Activated CD4-positive, alpha-beta memory T cell treated with anti-CD3 and anti-CD28 coated beads for 36 hours (primary cell): ENCODE results near the gene TRIOBP. TPM values are rescaled to one million over a fixed set of nuclear protein-coding genes. Genes with fewer than 3 reads are reported as not detected.

Experiments used
- CTCF ChIA-PET: fragments of 350-600 bp; sonication (Branson Sonifier 250); formaldehyde crosslinking; loops from one replicate; lab custom pipeline; 2021; ENCODE audit warnings: antibody characterized with exemption, inconsistent platforms; lab: Charles Lee
- POLR2A ChIA-PET: fragments of 350-600 bp; sonication (Branson Sonifier 250); formaldehyde crosslinking; loops from one replicate; lab custom pipeline; 2021; ENCODE audit warnings: antibody characterized with exemption; lab: Charles Lee
- DNase-seq: peaks from one replicate; pipeline ENCODE4 v3.0.0-alpha.2; 2020
- H3K27ac Mint-ChIP-seq: one replicate; pipeline ENCODE4 v1.8.0; 2021; ENCODE audit warnings: mixed read lengths
- H3K27me3 Mint-ChIP-seq: one replicate; pipeline ENCODE4 v1.8.0; 2021; ENCODE audit warnings: mixed read lengths
- H3K36me3 Mint-ChIP-seq: one replicate; pipeline ENCODE4 v1.8.0; 2021; ENCODE audit warnings: mixed read lengths
- H3K4me1 Mint-ChIP-seq: one replicate; pipeline ENCODE4 v1.8.0; 2021; ENCODE audit warnings: low read depth, mixed read lengths
- H3K4me3 Mint-ChIP-seq: one replicate; pipeline ENCODE4 v1.8.0; 2021; ENCODE audit warnings: mild to moderate bottlenecking, mixed read lengths
- H3K9me3 Mint-ChIP-seq: one replicate; pipeline ENCODE4 v1.8.0; 2021; ENCODE audit warnings: mixed read lengths
- intact Hi-C: fragments of 100-400 bp; cut with micrococcal nuclease; formaldehyde crosslinking; loops from one replicate; pipeline ENCODE4 v1.15.1; 2023
- total RNA-seq, 2 experiments: library from RNA; stranded (reverse); gene quantifications; one replicate each; pipeline ENCODE4 v1.2.3, GENCODE V29; 2021

The TRIOBP gene
- total RNA-seq, 2 experiments from 2014 or later: 25.0 to 26.8 TPM

DNA sequence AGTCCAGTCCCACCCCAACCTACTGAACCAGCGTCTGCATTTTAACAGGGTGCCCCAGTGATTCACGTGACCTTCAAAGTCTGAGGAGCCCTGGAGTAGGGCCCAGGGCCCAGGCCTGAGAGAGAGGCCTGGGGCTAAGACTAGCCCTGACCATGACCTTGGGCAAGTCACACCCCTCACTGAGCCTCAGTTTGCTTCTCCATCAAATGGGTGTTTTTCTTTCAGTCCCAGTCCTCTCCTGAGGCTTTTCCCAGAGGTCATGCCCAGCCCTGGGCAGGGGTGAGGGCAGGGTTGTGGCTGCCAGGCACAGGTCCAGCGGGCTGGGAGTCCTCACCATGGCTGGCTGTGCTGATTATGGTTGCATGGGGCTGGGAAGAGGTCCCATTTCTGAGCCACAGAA lies 77.9 kb downstream of the TRIOBP start:
- Mint-ChIP-seq H3K9me3 (no peaks in the 10 kb centered on the region), H3K4me3 (no peak overlapping the region), H3K27me3 (no peaks in the 10 kb centered on the region), H3K36me3 (peaks cover 4% of the 10 kb centered on the region), H3K27ac (no peak overlapping the region), H3K4me1 (peaks cover 2% of the 10 kb centered on the region)
- intact Hi-C loops: no loop called here
- ChIA-PET CTCF (no interaction called here), POLR2A (no interaction called here)
- DNase-seq: no peak

DNA sequence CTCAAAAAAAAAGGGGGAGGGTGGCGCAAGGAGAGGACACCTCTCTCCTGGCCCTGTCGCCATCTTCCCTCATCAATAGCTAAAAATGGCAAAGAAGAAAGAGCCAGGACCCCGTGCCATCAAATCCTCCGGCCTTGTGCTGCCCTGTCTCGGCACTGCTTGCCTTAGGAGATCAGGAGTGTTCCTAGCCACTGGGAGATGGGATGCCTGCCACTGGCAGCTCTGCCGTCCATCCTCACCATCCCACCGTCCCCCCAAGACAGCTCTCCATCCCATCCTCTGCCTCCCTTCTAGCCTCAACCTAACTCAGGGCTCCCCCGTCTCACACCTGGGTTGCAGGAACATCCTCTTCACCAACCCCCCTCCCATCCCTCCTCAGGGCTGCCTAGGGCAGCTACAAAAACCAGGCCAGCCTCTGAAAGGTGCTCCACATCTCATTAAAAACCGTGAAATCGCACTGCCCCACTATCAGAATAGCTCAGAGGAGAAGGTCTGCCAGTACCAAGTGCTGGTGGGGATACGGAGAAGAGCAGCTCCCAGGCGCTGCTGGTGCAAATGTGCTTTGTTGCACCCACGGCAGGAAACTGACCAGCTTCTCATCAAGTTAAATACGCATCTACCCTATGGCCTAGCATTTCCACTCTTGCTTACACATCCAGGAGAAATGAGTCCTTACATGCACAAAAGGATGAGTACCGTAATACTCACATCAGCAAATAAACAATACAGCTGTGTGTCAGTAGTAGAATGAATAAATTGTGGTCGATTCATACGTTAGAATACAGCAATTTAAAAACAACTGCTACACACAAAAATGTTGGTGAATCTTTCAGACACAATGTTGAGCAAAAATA lies 79.2 kb downstream of the TRIOBP start:
- POLR2A ChIA-PET: no interaction called here
- Mint-ChIP-seq H3K36me3 (peaks cover 2% of the 10 kb centered on the region), H3K4me3 (no peak overlapping the region)

DNA sequence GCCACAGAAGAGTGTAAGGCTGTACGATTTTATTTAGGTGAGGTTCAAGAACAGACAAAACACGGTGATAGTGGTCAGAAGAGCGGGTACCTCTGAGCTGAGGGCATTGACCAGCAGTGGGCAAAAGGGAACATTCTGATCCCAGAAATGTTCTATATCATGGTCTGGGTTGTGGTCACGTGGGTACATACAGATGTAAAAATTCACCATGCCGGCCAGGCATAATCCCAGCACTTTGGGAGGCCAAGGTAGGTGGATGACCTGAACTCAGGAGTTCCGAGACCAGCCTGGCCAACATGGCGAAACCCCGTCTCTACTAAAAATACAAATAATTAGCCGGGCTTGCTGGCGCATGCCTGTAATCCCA lies 79.8 kb downstream of the TRIOBP start:
- H3K27ac Mint-ChIP-seq: no peak overlapping the region
- DNase-seq: no peak
- H3K4me1 Mint-ChIP-seq: peaks cover 2% of the 10 kb centered on the region
- no peak overlapping the region for H3K4me3 Mint-ChIP-seq
- H3K9me3 Mint-ChIP-seq: no peaks in the 10 kb centered on the region
- H3K36me3 Mint-ChIP-seq: peaks cover 2% of the 10 kb centered on the region
- H3K27me3 Mint-ChIP-seq: no peaks in the 10 kb centered on the region
- intact Hi-C loops: no loop called here
- POLR2A ChIA-PET: no interaction called here
- CTCF ChIA-PET: no interaction called here

More for the DNA sequence above, 79.2 kb downstream of the TRIOBP start:
- Mint-ChIP-seq H3K27ac (no peak overlapping the region), H3K9me3 (no peaks in the 10 kb centered on the region), H3K27me3 (no peaks in the 10 kb centered on the region), H3K4me1 (peaks cover 2% of the 10 kb centered on the region)
- CTCF ChIA-PET: no interaction called here
- no peak for DNase-seq
- intact Hi-C loops: no loop called here

DNA sequence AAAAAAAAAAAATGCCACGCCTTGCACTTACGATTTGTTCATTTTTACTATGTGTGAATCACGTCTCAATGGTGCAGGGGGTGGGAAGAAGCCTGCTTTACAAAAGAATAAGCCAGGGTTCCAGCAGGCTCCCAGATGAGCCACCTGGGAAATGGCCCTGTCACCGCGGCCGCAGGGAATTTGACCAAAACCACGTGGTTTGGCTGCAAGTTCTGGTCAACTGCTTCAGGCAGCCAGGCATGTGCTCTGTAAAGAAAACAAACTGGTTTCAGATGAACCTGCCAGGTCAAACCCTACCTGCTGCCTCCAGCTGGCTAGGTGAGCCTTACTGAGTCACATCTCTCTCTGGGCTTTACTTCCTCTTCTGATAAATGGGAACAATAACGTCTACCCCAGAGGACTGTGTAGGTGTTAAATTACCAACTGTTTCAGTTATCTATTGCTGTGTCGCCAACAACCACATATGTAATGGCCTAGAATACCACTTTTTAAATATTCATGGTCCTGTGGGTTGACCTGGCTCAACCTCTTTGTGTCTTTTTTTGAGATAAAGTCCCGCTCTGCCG lies 80.4 kb downstream of the TRIOBP start:
- H3K36me3 Mint-ChIP-seq: peaks cover 2% of the 10 kb centered on the region
- H3K4me1 Mint-ChIP-seq: peaks cover 2% of the 10 kb centered on the region
- H3K4me3 Mint-ChIP-seq: no peak overlapping the region
- intact Hi-C loops: no loop called here
- CTCF ChIA-PET: interaction anchor here (1.2 kb wide), 1 partner anchor 9 kb away, joined by 6 read pairs; no protein-coding TSS in a partner anchor
- H3K27me3 Mint-ChIP-seq: no peaks in the 10 kb centered on the region
- no peak overlapping the region for H3K27ac Mint-ChIP-seq
- H3K9me3 Mint-ChIP-seq: no peaks in the 10 kb centered on the region
- POLR2A ChIA-PET: no interaction called here
- no peak for DNase-seq

DNA sequence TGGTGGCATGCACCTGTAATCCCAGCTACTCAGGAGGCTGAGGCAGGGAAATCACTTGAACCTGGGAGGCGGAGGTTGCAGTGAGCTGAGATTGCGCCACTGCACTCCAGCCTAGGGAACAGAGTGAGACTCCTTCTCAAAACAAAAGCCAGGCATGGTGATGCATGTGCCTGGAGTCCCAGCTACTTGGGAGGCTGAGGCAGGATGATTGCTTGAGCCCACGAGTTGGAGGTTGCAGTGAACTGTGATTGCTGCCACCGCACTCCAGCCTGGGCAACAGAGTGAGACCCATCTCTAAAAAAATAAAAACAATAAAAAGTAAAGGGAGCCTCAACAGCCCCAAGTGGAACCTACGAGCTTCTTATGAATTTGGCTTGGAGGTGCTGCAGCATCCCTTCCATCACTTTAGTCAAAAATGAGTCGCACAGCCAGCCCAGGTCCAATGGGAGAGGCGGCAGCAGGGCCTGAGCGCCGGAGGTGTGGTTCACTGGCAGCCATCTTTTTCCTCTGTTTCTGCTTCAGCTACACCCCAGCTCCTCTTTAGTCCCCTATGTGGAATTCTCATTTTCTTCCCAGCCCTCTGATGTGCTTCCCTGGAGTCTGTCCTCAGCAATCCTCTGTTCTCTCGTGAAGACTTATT lies 81.6 kb downstream of the TRIOBP start:
- CTCF ChIA-PET: interaction anchor here (1.2 kb wide), 1 partner anchor 11 kb away, joined by 6 read pairs; no protein-coding TSS in a partner anchor
- DNase-seq: no peak
- Mint-ChIP-seq H3K4me3 (no peak overlapping the region), H3K36me3 (no peaks in the 10 kb centered on the region), H3K9me3 (no peaks in the 10 kb centered on the region), H3K27me3 (no peaks in the 10 kb centered on the region), H3K4me1 (peaks cover 2% of the 10 kb centered on the region), H3K27ac (no peak overlapping the region)
- intact Hi-C loops: no loop called here
- POLR2A ChIA-PET: interaction anchor here (0.6 to 0.9 kb wide), 2 partner anchors 34 to 93 kb away, joined by 3 read pairs; partner anchors contain the start of gene NOL12

DNA sequence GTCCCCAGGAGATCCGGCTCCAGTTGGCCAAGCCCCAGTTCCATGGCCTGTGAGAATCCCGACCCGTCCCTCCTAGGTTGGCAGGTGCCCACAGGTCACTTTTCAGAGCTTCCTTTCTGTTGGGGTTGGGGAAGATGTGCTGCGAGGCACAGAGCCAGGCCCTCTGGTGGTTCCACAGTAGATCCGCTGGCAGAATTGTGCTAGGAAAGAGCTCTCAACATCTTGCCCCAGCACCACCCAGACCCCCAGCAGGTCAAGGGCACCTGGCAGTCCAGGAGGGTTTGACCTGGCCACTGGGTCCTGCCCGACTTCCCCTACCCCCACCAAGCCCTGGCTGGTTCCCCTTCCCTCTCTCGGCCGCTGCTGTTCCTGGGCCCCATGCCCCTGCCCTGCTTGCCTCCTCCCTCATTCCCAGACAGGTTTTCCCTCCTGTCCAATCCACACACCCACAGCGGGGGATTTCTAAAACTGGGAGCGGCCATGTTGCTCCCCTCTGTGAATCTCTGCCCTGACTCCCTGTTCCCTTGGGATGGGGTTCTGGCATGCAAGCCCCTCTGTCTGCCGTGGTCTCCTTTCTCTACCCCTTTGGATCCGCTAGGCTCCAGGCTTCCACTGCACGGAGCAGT lies 84.7 kb downstream of the TRIOBP start:
- intact Hi-C loops: no loop called here
- no peak for DNase-seq
- Mint-ChIP-seq H3K4me1 (peaks cover 2% of the 10 kb centered on the region), H3K27me3 (peaks cover 2% of the 10 kb centered on the region), H3K36me3 (no peaks in the 10 kb centered on the region), H3K27ac (no peak overlapping the region), H3K4me3 (no peak overlapping the region), H3K9me3 (no peaks in the 10 kb centered on the region)
- ChIA-PET POLR2A (no interaction called here), CTCF (interaction anchor here (0.9 to 1.2 kb wide), 2 partner anchors 36 to 175 kb away, joined by 3 read pairs; no protein-coding TSS in a partner anchor)

DNA sequence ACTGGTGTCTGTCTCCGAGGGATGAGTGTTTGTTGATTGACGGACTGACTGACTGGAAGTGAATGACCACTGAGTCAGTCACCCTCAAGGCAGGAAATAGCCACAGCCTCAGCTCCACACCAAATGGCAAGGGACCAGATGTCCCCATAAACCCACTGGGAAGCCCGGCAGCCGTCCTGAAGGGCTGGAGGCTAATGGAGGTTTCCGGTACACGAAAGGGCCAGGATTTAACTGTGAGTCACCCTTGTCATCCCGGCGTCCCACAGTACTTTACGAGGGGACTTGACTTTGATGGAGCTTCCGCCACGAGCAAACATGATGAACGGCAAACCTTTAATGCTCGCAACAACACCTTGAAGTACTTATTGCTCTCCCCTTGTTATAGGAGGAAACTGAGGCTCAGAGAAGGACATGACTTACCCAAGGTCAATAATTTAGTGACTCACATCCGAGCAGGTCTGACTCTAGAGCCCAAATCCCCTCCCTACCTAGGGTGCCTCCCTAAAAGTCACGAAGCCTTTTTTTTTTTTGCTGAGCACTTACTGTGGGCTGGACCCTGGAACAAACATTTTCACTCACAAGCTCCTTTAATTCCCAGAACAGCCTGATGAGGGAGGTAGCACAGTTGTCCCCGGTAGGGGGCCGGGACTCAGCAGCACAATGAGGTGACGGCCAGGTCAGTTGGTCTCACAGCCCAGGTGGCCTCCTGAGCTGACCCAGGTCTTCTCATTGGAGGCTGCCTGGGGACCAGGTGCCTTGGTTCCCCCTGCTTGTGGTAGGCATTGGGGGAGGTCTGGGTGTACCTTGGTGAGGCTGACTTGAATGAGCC lies 85.7 kb downstream of the TRIOBP start:
- CTCF ChIA-PET: interaction anchor here (0.9 to 1.2 kb wide), 2 partner anchors 35 to 176 kb away, joined by 3 read pairs; no protein-coding TSS in a partner anchor
- no peak for DNase-seq
- H3K4me1 Mint-ChIP-seq: no peaks in the 10 kb centered on the region
- no peak overlapping the region for H3K27ac Mint-ChIP-seq
- intact Hi-C loops: no loop called here
- H3K36me3 Mint-ChIP-seq: no peaks in the 10 kb centered on the region
- no peaks in the 10 kb centered on the region for H3K9me3 Mint-ChIP-seq
- no peak overlapping the region for H3K4me3 Mint-ChIP-seq
- peaks cover 2% of the 10 kb centered on the region for H3K27me3 Mint-ChIP-seq
- POLR2A ChIA-PET: no interaction called here

DNA sequence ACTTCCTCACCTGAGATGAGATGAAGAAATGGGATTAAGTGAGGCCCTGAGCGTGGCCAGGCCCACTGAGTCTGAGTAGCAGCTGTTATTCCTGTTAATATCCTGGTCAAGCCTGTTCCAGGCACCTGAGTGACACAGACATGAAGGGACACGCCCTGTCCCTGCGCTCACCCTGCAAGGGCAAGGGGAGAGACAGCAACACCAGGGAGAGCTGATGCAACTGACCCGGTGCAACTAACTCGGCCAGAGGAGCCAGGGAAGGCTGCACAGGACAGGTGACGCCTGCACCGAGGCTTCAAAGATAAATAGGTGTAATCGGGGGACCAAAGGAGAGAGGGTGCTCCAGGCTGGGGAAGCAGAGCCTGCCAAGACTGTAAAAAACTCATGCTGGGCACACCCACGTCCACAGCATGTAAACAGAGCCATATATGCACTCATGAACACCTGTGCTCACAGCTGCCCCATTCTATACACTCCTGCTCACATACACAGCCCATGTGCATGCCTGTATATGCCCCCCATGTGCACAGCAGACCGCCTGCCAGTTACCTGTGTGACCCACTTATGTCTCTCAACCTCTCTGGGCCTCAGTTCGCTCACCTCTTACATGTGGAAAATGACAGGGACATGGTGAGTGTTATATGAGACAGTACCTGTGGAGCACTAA lies 88.1 kb downstream of the TRIOBP start:
- Mint-ChIP-seq H3K9me3 (no peaks in the 10 kb centered on the region), H3K27me3 (peaks cover 2% of the 10 kb centered on the region)
- CTCF ChIA-PET: no interaction called here

DNA sequence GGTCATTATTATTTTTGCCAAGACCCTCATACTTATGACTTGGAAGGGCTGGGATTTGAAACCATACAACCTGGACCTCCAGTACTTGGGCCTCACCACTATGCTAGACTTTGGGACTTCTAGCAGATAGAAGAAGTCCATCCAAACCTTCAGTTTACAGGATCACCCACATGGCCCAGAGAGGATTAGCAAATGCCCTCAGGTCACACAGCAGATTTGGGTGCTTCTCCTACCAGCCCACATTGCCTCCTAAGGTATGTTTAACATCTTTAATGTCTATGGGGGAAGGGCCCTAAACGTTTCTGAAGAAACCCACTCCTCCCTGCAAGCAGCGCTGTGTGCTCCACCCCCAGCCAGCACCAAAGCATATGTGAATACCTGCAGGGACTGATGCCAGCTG lies 93.4 kb downstream of the TRIOBP start:
- Mint-ChIP-seq H3K36me3 (no peaks in the 10 kb centered on the region), H3K9me3 (no peaks in the 10 kb centered on the region), H3K27ac (no peak overlapping the region), H3K4me3 (no peak overlapping the region), H3K4me1 (no peaks in the 10 kb centered on the region), H3K27me3 (peaks cover 2% of the 10 kb centered on the region)
- CTCF ChIA-PET: no interaction called here
- DNase-seq: no peak
- POLR2A ChIA-PET: no interaction called here
- intact Hi-C loops: no loop called here

More for the DNA sequence above, 88.1 kb downstream of the TRIOBP start:
- H3K4me3 Mint-ChIP-seq: no peak overlapping the region
- intact Hi-C loops: no loop called here
- POLR2A ChIA-PET: no interaction called here
- H3K27ac Mint-ChIP-seq: no peak overlapping the region
- no peaks in the 10 kb centered on the region for H3K36me3 Mint-ChIP-seq
- no peak for DNase-seq
- H3K4me1 Mint-ChIP-seq: no peaks in the 10 kb centered on the region

DNA sequence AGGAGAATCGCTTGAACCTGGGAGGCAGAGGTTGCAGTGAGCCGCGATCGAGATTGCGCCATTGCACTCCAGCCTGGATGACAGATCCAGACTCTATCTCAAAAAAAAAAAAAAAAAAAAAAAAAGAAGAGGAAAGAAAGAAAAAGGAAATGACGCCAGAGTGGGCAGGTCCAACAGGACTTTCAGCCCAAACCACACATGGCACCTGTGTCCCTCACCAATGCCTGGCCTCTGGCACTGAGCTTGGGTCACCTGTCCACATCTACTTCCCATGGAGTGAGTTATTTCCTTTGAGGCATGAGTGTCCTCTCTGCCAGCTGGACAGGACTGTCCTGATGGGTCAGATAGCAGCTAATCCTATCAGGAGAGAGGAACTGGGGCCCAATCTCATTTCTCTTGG lies 95.6 kb downstream of the TRIOBP start:
- no peaks in the 10 kb centered on the region for H3K27me3 Mint-ChIP-seq
- DNase-seq: no peak
- no peaks in the 10 kb centered on the region for H3K9me3 Mint-ChIP-seq
- intact Hi-C loops: no loop called here
- ChIA-PET POLR2A (no interaction called here), CTCF (interaction anchor here (3.0 kb wide), 1 partner anchor 26 kb away, joined by 8 read pairs; no protein-coding TSS in a partner anchor)
- no peaks in the 10 kb centered on the region for H3K36me3 Mint-ChIP-seq
- H3K4me3 Mint-ChIP-seq: no peak overlapping the region
- H3K27ac Mint-ChIP-seq: no peak overlapping the region
- H3K4me1 Mint-ChIP-seq: no peaks in the 10 kb centered on the region

DNA sequence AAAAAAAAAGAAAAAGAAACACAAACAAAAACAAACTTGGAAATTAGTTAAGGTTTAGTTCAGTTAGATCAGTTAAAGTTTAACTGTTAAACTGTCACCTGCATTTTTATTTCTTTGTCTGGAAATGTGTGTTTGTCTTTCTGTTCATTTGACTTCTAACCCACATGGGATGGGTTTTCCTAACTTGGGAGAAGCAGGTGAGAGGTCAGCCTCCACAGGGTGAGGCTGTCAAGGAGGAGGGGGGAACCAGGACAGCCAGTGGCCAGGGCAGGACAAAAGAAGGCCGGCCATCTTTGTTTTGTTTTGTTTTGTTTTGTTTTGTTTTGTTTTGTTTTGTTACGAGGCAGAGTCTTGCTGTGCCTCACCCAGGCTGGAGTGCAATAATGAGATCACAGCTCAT lies 97.5 kb downstream of the TRIOBP start:
- POLR2A ChIA-PET: no interaction called here
- Mint-ChIP-seq H3K4me1 (no peaks in the 10 kb centered on the region), H3K27me3 (no peaks in the 10 kb centered on the region), H3K36me3 (no peaks in the 10 kb centered on the region), H3K9me3 (no peaks in the 10 kb centered on the region), H3K4me3 (no peak overlapping the region), H3K27ac (no peak overlapping the region)
- no peak for DNase-seq
- intact Hi-C loops: no loop called here
- CTCF ChIA-PET: interaction anchor here (3.0 kb wide), 1 partner anchor 24 kb away, joined by 8 read pairs; no protein-coding TSS in a partner anchor
